Endothelial cell of umbilical vein (primary cell): ENCODE results near the gene RIPOR3. TPM values are rescaled to one million over a fixed set of nuclear protein-coding genes. Genes with fewer than 3 reads are reported as not detected.

Source experiments
- BruUV-seq: library from RNA; stranded (reverse); fragments of 400-500 nt; replicated peaks from 2 replicates; lab custom pipeline; 2021; lab: Mats Ljungman, UMichigan
- CTCF ChIA-PET: fragments of 300-600, 350-600 bp; sonication (Branson Sonifier 250); formaldehyde crosslinking; loops from one replicate; lab custom pipeline; 2021; ENCODE audit warnings: antibody characterized with exemption, inconsistent platforms; lab: Charles Lee
- POLR2A ChIA-PET: fragments of 300-600, 350-600 bp; sonication (Branson Sonifier 250); formaldehyde crosslinking; loops from one replicate; lab custom pipeline; 2021; ENCODE audit warnings: antibody characterized with exemption, inconsistent platforms; lab: Charles Lee
- DNase-seq: peaks from one replicate; pipeline ENCODE4 v3.0.0-alpha.2; 2011; ENCODE audit warnings: low read depth, low spot score
- FAIRE-seq: peaks from 2 replicates; lab custom pipeline; 2011; peaks lifted over from hg19 to GRCh38; lab: Jason Lieb, UNC
- H2AFZ ChIP-seq: 2 replicates; pipeline ENCODE4 v1.6.0; 2012; ENCODE audit warnings: low read depth, low read length, control low read depth, inconsistent platforms
- H3K27ac ChIP-seq: 2 replicates; pipeline ENCODE4 v1.5.1; 2011; ENCODE audit warnings: low read depth, mild to moderate bottlenecking, control low read depth, low read length, moderate library complexity; ENCODE audit not compliant: insufficient read depth
- H3K27me3 ChIP-seq, 2 experiments: 2 replicates each; pipeline versions ENCODE4 v1.6.0 to v1.6.1; 2011; ENCODE audit warnings: low read length in 2 of 2, mixed read lengths in 1 of 2; ENCODE audit not compliant: control insufficient read depth in 2 of 2, insufficient read depth in 2 of 2
- H3K36me3 ChIP-seq, 2 experiments: 2 replicates in 1 of 2; 3 replicates in 1 of 2; pipeline ENCODE4 v1.5.1; 2011; ENCODE audit warnings: low read length in 2 of 2, mild to moderate bottlenecking in 1 of 2, moderate library complexity in 1 of 2; ENCODE audit not compliant: control insufficient read depth in 2 of 2, insufficient read depth in 2 of 2; ENCODE audit errors: extremely low read depth in 1 of 2
- H3K4me1 ChIP-seq: 3 replicates; pipeline ENCODE4 v1.5.1; 2011; ENCODE audit warnings: mild to moderate bottlenecking, low read length; ENCODE audit not compliant: control insufficient read depth, insufficient read depth; ENCODE audit errors: extremely low read depth
- H3K4me2 ChIP-seq: 2 replicates; pipeline ENCODE4 v1.6.1; 2011; ENCODE audit warnings: low read length, control low read depth, mixed read lengths; ENCODE audit not compliant: insufficient read depth
- H3K4me3 ChIP-seq, 3 experiments: fragments of 200-600 bp in 1 of 3; sonication (generic), shearing (Covaris generic) in 1 of 3; replicated peaks in 1 of 3; 2 replicates each; pipeline ENCODE4 v1.5.1; 2011 to 2016; ENCODE audit warnings: control low read depth in 3 of 3, low read length in 3 of 3, mild to moderate bottlenecking in 2 of 3, inconsistent platforms in 1 of 3, low read depth in 1 of 3, moderate library complexity in 1 of 3; ENCODE audit not compliant: insufficient read depth in 1 of 3
- H3K79me2 ChIP-seq: 2 replicates; pipeline ENCODE4 v1.6.0; 2012; ENCODE audit warnings: low read length, inconsistent platforms; ENCODE audit not compliant: control insufficient read depth, insufficient read depth
- H3K9ac ChIP-seq: replicated peaks from 2 replicates; pipeline ENCODE3; 2011; ENCODE audit warnings: low read length, control low read depth; ENCODE audit not compliant: insufficient read depth; ENCODE audit errors: extremely low read depth
- H3K9me1 ChIP-seq: replicated peaks from 3 replicates; pipeline ENCODE4 v1.6.0; 2011; ENCODE audit warnings: mild to moderate bottlenecking, low read length; ENCODE audit not compliant: control insufficient read depth, insufficient read depth; ENCODE audit errors: extremely low read depth
- H3K9me3 ChIP-seq: replicated peaks from 2 replicates; pipeline ENCODE4 v1.5.1; 2012; ENCODE audit warnings: low read length, inconsistent platforms; ENCODE audit not compliant: control insufficient read depth, insufficient read depth
- H4K20me1 ChIP-seq: replicated peaks from 2 replicates; pipeline ENCODE3; 2011; ENCODE audit warnings: mild to moderate bottlenecking, low read length; ENCODE audit not compliant: control insufficient read depth, insufficient read depth; ENCODE audit errors: extremely low read depth
- EZH2 ChIP-seq: IDR thresholded peaks from 2 replicates; pipeline ENCODE4 v1.6.1; 2012; ENCODE audit warnings: borderline replicate concordance, low read depth, mild to moderate bottlenecking, moderate library complexity, low read length, inconsistent platforms; ENCODE audit not compliant: severe bottlenecking
- FOS ChIP-seq: IDR thresholded peaks from 2 replicates; pipeline ENCODE4 v1.6.1; 2011; ENCODE audit warnings: mild to moderate bottlenecking, low read length, moderate library complexity, borderline replicate concordance; ENCODE audit not compliant: insufficient read depth
- GATA2 ChIP-seq: IDR thresholded peaks from 2 replicates; pipeline ENCODE4 v1.7.0; 2011; ENCODE audit warnings: low read depth, mild to moderate bottlenecking, moderate library complexity, mixed read lengths, low read length; ENCODE audit not compliant: insufficient read length, insufficient read depth
- JUN ChIP-seq: IDR thresholded peaks from 2 replicates; pipeline ENCODE4 v1.6.1; 2011; ENCODE audit warnings: borderline replicate concordance, low read depth; ENCODE audit not compliant: insufficient read length, insufficient read depth
- MYC ChIP-seq: IDR thresholded peaks from one replicate; pipeline ENCODE4 v1.6.1; 2011; ENCODE audit warnings: mild to moderate bottlenecking, low read depth, low read length
- POLR2A ChIP-seq: IDR thresholded peaks from 2 replicates; pipeline ENCODE4 v1.6.1; 2012; ENCODE audit warnings: low read depth, mild to moderate bottlenecking, control low read depth, low read length
- POLR2AphosphoS5 ChIP-seq: IDR thresholded peaks from 2 replicates; pipeline ENCODE4 v1.6.1; 2012; ENCODE audit warnings: low read depth, mild to moderate bottlenecking, control low read depth, low read length, moderate library complexity; ENCODE audit not compliant: insufficient read depth
- dilution Hi-C: fragments of 300-500 bp; cut with MboI; formaldehyde crosslinking; loops from one replicate; pipeline ENCODE4 v1.15.0; 2019; ENCODE audit warnings: low sequenced_read_pairs; ENCODE audit not compliant: extremely low pct_ligation_motif_present
- intact Hi-C: fragments of 100-400 bp; cut with micrococcal nuclease; formaldehyde crosslinking; loops from one replicate; pipeline ENCODE4 v1.10.0; 2022
- polyA plus RNA-seq, 4 experiments: library from polyadenylated mRNA; depleted of rRNA in 3 of 4; stranded (reverse) in 3 of 4; unstranded in 1 of 4; fragments of >200 nt; gene quantifications; 2 replicates each; pipeline versions ENCODE4 v1.2.1 to v1.2.3, GENCODE V29; 2011 to 2012; ENCODE audit warnings: missing spikeins in 1 of 4
- total RNA-seq: library from RNA; stranded (reverse); gene quantifications from 2 replicates; pipeline ENCODE4 v1.2.3, GENCODE V29; 2021
- TF ChIP-seq, protein P1 (sequence below), 2 donors: IDR thresholded peaks; 1 replicate in 1 of 2; 2 replicates in 1 of 2; pipeline ENCODE4 v1.5.1; 2011; ENCODE audit warnings: low read length in 2 of 2, mild to moderate bottlenecking in 2 of 2, moderate library complexity in 2 of 2, control low read depth in 1 of 2, inconsistent platforms in 1 of 2, low read depth in 1 of 2; ENCODE audit not compliant: insufficient read depth in 1 of 2; ENCODE audit errors: extremely low read depth in 1 of 2
- TF ChIP-seq, protein P2 (sequence below): IDR thresholded peaks from 2 replicates; pipeline ENCODE4 v1.6.1; 2011; ENCODE audit not compliant: insufficient read depth, insufficient read length

RIPOR3 gene
- total and polyA plus RNA-seq, 2 donors (not counting 3 experiments of a cell fraction or from before 2014, with no cell fraction given), result not detected

DNA sequence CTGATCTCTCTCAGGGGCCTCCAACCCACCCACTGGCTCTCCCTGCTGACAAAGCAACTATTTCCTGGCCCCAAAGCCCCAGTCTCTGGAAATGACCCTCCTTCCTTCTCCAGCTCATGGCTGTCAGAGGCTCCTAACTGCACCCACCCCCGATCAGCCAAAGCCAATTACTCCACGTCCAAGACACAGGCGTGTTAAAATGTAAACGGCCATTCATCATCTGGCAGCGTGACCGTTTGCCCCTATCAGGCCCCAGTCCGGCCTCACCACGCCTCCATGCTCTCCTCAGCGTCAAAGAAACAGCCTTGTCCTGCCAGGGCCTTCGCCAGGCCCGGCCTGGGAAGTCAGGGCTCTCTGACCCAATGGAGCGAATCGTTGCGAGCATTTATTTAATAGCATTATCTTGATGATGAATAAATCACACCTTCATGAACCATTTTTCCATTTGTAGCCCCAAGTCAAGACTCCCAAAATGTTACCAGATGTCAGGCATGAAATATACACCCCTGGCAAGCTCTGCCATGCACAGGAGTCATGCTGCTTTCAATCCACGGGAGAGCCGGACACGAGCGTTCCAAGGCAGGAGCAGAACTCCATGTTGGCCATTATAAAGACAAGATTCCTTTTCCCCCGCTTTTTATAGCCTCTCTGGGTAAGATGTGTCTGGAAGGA lies 17.7 kb downstream of the RIPOR3 start:
- H3K4me1 ChIP-seq, result no peaks in the 10 kb centered on the region
- H3K9ac ChIP-seq, result no peak overlapping the region
- no peaks in the 10 kb centered on the region for H3K79me2 ChIP-seq
- no peak overlapping the region for H3K4me3 ChIP-seq
- no peak for DNase-seq
- dilution Hi-C loops (no loop called here), intact Hi-C loops (no loop called here)
- CTCF ChIA-PET, result interaction anchor here (0.7 kb wide), 1 partner anchor 22 kb away, joined by 3 read pairs; no protein-coding TSS in a partner anchor
- no peaks in the 10 kb centered on the region for H3K36me3 ChIP-seq
- H3K9me3 ChIP-seq, result no peaks in the 10 kb centered on the region
- H4K20me1 ChIP-seq, result no peaks in the 10 kb centered on the region
- H3K27ac ChIP-seq, result no peak overlapping the region
- H3K27me3 ChIP-seq, result no peaks in the 10 kb centered on the region
- no peak overlapping the region for H2AFZ ChIP-seq
- POLR2A ChIA-PET, result no interaction called here
- no TSS peak for BruUV-seq
- no peak for FAIRE-seq
- TF ChIP-seq POLR2AphosphoS5, result no peak
- no peak for TF ChIP-seq FOS
- TF ChIP-seq EZH2, result no peak
- TF ChIP-seq, protein P1, sequence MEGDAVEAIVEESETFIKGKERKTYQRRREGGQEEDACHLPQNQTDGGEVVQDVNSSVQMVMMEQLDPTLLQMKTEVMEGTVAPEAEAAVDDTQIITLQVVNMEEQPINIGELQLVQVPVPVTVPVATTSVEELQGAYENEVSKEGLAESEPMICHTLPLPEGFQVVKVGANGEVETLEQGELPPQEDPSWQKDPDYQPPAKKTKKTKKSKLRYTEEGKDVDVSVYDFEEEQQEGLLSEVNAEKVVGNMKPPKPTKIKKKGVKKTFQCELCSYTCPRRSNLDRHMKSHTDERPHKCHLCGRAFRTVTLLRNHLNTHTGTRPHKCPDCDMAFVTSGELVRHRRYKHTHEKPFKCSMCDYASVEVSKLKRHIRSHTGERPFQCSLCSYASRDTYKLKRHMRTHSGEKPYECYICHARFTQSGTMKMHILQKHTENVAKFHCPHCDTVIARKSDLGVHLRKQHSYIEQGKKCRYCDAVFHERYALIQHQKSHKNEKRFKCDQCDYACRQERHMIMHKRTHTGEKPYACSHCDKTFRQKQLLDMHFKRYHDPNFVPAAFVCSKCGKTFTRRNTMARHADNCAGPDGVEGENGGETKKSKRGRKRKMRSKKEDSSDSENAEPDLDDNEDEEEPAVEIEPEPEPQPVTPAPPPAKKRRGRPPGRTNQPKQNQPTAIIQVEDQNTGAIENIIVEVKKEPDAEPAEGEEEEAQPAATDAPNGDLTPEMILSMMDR (IDR thresholded peaks at IDR 0.05; ENCODE audit: extremely low read depth in 1 of 2, insufficient read depth in 1 of 2, low read depth in 1 of 2, low read length in 2 of 2), result no peak
- TF ChIP-seq, protein P2, sequence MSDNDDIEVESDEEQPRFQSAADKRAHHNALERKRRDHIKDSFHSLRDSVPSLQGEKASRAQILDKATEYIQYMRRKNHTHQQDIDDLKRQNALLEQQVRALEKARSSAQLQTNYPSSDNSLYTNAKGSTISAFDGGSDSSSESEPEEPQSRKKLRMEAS, result no peak
- TF ChIP-seq POLR2A, result no peak
- TF ChIP-seq JUN, result no peak
- no peak for TF ChIP-seq GATA2
- no peak for TF ChIP-seq MYC
- H3K4me2 ChIP-seq, result no peak overlapping the region
- H3K9me1 ChIP-seq, result no peaks in the 10 kb centered on the region
